HG02840 (cell line): ENCODE measurements around the gene ARL15.

Experiments
- ATAC-seq: cut with Tn5 transposase; IDR thresholded peaks from one replicate; pipeline ENCODE4 v1.9.1; 2021; ENCODE audit warnings: mild to moderate bottlenecking, moderate library complexity, moderate number of reproducible peaks; ENCODE audit not compliant: unreplicated experiment, low FRiP score

ARL15 gene

DNA sequence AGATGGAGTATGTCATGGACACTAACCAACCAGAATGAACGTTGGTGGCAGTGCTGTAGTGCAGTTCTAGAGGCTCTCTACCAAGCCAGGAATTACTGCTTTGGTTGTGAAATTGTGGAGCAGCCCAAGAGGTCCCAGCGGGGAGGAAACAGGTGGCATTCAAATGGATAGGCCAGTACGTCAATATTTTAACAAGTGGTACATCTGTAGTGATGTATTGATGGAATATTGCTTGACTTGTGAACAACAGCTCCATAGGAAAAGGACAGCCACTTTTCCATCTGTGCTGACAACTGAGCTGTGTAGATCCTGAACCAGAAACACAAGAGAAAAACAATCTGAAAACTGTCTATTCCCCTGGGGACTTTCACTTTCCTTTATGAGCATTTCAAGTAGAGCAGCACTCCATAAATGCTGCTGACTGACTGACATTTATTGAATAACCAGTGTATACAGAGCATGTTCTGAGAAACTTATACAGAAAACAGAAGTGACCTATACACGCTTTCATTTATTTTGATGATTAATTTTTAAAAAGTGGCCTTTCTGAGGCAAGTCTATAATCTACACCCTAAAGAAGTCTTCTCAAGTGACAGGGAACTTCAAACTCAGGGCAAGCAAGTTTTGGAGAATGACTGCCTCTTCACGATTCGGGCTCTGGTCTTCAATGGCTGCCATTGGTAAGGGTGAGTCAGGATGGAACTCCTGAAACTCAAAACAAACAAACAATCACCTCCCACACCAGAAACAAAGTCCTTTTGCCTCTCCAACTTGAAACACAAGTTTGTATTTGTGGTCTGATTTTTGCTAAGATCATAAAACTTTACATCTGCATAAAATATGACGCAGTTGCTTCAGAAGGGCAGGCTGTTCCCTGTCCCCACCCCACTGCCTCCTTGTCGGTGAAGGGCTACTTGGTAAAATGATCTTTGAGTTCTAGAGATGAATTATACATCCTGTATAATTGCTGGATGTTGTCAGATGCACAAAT is 387.6 kb downstream of the ARL15 start:
- no peak for ATAC-seq

DNA sequence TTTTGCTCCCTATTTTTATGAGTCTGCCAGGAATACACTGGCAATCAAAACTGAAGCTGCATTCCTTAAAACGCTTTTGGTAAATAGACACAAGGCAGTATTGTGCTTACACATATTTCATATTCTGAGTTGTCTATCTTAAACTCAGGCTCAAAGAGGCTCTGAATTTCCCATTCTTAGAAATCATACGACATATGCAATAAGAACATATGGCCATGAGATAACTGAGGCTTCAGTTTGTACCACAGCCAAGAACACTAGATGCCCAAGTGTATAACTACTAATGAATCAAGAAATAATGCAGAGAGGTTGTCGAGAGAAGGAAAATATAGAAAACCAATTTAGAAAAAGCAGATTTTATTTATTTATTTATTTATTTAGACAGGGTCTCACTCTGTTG is 392.5 kb downstream of the ARL15 start:
- no peak for ATAC-seq

DNA sequence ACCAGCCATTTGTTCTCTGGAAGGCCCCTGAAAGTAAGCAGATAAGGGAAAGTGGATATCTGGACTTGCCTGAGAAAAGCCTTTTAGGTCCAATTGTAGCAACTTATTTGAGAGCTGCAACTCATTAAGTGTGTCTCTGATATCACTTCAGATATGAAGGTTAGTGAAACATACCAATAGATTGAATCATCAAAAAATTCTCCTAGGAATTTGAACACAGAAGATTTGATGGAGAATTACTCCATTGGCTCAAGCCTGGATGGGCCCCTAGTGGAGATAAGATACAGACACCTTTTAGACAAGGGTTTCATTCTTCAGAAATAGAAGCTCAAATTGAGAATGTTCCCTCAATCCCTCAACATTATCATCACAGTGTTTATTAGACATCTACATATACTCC is 393.3 kb downstream of the ARL15 start:
- no peak for ATAC-seq

DNA sequence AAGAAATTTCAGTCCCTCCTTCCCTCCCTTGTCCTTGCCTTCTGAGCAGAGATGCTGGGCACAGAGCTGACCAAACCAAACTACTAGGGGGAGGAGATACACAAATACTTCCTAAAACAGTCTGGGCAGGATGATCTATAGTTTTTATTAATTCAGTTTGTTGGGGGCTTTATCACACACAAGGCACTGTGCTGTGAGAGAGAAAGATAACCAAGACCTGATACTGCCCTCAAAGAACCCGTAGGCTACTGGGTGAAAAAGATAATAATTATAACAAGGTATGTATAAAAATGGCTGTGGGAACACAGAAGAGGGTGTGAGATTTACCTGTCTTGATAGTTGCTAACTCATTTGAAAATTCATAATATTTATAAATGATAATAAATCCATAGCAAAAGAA is 395.3 kb downstream of the ARL15 start:
- ATAC-seq: no peak

DNA sequence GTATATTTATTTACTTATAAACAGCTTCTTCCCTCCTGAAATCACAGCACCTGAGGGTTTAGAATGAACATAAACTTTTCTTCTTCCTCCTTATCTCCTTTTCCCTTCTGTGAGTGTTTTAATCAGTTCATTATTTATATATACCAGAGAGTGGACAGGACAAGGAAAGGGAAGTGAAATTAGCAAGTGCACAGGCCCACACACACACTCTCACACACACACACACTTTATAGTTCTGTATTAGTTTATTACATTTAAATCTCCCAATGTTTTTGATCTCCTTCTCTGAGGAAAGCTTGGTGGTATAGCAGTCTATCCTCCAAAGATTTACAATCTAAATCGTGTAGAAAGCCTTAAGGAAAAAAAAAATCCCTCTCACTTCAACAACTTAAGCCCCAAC is 396.4 kb downstream of the ARL15 start:
- no peak for ATAC-seq

DNA sequence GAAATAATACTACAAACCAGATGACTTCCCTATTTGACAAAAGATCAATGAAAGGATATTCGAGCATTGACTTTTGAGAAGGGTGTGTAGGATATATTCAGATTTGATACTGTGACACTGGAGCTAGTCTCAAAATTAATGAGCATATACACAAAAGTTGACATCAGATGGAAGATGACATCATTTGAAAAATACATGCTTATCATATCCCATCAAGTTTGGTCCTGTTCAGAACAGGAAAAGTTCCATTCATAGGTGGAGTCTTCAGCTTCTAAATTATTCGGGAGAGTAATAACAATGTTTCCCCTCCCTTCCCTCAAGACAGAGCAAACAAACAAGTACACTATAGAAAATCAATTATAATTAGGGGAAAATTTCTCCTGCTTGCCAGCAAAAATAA is 401.6 kb downstream of the ARL15 start:
- ATAC-seq: no peak

DNA sequence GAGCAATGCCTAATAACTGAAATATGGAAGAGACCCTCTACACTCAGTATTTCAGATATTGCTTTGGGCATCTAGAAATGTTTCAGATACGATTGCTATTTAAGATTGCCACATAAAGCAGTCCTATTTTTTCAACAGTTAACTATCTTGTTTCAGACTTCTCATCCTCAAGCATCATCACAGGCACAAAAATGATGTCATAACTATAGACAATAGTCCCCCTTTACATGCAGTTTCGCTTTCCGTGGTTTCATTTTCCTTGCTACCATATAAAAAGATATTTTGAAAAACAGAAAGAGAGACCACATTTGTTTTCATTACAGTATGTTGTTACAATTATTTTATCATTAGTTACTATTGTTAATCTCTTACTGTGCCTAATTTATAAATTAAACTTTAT is 402.5 kb downstream of the ARL15 start:
- ATAC-seq: no peak

DNA sequence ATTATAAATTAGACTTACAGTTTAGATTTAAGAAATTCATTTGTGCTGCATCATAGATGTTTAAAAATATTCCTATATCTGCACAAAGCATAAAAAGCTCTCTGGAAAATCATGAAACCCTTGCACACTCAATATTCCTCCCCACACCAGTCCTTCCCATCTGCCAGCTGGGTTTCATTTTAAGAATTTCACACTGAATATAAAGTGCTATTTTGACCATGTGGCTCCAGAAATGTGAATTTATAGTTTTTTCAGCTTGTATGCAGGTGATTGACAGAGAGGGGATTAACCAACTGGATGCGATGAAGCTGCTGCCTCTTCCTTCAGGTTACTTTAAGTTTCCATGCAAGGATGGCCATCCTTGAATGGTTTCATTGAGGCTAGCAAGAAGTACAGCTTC is 403.6 kb downstream of the ARL15 start:
- no peak for ATAC-seq

DNA sequence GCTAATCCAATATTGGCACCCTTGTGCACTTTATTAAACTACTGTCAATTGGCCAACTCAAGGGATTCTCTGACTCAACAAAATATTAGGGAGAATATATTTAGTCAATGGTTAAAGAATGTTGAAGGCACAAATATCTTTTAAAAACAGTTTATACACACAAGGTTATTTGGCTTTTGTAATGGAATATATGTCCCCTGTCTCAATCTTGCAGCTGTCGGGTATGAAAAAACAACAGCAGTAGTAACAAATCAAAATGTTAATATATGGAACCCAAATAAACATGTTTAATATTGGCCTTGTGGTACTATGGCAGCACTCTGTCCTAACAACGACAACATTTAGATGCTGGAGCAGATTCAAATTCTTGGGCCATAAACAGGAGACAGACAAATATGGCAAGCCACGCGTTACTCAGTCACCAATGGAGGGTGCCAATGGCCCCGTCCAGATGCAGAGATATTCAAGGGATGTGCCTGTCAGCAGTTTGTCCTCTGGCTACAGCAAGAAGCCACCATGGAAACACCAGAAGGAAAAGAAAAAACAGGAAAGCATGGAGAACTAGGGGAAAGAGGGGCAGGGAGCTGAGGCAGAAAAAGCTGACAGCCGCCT is 408.0 kb downstream of the ARL15 start:
- ATAC-seq: no peak

DNA sequence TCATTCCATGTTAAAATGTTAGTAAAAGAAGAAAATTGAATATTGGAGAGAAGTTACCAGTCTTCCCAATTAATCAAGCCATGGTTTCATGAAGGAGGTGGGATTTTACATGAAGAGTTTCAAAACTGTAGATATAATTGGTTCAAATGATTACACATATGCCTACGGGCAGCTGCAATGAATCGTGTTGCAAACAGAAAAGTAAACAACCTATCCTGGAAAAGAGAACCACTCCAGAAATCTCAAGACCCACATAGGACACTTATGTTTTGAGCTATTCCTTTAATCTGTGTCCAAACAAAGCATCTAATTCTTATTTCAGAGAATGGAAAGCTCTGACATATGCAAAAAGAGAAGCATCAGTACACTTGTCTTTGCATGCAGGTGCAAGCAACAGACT is 409.7 kb downstream of the ARL15 start:
- ATAC-seq: no peak

DNA sequence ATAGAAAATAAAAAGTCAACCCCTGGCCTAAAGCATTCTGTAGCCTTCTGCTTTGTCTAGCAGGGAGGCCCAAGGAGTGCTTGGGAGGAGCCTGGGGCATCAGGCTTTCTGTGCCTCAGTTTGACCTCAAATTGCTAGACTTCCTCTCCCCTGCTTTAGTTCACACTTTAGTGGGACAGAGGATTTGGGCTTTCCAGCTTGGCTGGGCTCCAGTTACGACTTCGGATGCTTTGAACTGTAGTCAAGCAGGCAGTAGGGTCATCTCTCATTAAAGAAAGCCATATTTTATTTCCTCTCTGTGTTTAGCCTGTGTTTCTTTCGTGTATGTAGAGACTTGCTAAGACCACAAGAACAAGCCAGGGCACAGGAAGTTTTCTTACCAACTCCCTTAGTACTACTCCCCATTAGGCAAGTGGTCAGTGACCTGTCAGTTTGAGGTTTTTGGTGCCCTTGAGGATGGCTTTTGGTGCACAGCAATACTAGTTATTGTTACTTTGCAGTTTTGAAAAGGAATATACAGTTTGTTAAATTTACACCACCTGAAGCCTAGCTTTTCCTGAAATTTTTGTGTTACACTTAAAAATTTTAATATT is 415.2 kb downstream of the ARL15 start:
- ATAC-seq: no peak

DNA sequence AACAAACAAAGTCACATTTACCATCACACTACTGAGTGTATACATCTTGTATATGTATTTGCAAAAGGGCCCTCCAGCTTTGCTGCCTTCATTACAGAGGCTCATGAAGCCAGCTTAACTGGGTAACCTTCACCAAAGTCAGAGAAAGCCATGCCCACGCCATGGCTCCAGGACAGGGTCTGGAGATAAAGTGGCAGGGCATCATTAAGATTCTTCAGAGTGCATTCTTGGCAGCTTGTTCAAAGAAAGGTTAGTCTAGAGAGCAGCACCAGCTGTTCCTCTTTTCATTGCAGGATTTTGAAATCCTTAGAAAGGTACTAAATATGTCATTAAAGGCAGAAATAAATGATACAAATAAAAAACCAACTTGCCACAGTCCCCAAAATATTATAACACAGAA is 416.7 kb downstream of the ARL15 start:
- ATAC-seq: no peak

DNA sequence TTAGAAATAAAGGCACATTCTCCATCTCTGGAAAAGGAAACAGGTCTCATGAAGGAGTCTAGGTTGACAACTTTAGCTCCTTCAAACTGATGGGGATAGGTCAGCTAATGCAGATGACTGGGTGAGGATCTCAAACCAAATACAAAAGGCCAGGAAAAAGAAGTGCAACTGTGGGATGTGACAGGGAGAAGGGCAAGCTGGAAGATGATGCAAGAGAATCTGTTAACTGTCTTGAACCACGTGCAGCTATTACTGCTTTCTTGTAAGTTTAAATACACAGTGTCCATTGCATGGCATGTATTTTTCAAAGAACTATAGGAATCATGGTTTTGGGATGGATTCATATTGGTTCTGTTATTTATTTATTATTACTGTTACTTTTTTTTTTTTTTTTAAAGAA is 418.1 kb downstream of the ARL15 start:
- no peak for ATAC-seq

DNA sequence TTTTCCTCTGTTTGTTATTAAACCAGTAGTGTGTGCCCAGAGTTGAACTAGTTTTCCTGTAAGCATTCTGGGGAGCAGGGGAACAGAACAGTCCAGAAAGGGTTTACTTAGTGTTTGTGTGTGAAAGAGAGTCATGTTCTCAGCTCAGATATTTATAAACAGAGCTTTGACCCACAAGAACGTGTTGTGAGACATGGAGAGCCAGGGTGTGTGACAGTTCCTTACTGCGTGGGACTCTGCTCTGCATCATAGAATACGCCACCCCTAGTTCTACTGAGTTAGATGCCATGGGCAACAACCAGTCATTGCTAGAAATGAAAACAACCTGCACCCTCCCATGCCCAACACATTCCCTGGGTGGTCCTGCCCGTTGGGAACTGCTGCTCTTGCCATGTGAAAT is 419.2 kb downstream of the ARL15 start:
- ATAC-seq: no peak

DNA sequence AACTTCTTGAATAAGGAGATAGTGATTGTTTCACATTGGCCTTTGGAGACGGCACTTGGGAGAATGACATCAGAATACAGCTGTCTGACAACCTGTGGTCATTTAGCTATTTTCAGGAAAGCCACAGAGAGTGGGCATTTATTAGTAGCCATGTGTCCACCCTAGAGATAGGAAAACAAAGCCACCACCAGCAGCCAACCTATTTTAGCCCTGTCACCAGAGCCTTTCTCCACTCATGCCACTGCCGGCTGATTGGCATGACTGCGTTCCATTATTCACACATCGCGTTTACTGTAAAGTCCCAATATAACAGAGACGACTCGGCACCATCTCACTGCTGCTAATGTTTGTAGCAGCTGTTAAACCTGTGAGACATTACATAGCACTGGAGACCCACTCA is 419.9 kb downstream of the ARL15 start:
- no peak for ATAC-seq

DNA sequence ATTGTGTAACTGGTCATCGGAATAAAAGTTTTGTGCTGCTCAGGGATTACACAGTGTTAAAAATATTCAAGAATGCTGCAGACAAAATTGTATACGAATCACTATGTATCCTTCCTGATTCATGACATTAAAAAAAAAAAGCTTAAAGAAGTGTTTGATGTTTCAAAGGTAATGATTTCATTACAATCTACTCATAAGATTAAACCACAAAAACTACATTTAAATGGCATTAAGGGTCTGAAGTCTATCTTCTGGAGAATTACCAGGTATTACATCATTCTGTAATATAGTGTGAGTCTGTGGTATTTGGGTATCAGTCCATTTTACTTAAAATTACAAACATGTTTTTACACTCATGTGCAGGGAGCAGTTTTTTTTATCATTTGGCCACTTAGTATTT is 425.5 kb downstream of the ARL15 start:
- ATAC-seq: no peak

DNA sequence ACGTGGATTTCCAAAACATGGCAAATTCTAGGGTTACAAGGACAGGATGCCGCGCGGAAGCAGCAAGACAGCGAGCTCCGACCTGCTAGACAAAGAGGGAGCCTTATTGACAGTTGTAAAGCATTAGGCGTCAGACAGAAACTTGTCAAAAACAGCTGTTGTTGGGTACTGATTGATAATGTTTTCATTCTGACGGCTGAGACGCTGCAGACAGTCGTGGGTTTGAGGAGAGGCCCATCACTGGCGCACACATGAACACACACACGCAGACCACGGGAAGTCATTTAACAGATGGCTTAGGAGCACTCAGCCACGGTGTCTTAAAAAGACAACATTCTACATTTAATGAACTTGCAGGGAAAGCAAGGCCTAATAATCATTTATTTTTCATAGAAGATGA is 426.0 kb downstream of the ARL15 start:
- ATAC-seq: peak; percentile 62

DNA sequence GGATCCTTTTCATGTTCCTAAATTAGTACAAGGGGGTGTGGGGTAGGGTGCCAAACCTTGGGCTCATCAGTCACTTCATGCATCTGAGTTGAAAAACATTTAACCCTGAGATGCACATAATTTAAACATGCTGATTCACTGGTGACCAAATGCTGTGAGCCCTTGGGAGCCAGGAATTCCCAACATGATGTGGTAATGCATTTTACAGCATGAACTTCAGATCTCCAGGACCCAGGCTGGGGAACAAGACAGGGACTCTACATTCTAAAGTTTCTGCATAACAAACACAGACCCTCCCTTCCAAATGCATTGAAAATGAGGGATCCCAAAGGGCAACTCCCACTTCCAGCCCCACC is 427.7 kb downstream of the ARL15 start:
- ATAC-seq: no peak

DNA sequence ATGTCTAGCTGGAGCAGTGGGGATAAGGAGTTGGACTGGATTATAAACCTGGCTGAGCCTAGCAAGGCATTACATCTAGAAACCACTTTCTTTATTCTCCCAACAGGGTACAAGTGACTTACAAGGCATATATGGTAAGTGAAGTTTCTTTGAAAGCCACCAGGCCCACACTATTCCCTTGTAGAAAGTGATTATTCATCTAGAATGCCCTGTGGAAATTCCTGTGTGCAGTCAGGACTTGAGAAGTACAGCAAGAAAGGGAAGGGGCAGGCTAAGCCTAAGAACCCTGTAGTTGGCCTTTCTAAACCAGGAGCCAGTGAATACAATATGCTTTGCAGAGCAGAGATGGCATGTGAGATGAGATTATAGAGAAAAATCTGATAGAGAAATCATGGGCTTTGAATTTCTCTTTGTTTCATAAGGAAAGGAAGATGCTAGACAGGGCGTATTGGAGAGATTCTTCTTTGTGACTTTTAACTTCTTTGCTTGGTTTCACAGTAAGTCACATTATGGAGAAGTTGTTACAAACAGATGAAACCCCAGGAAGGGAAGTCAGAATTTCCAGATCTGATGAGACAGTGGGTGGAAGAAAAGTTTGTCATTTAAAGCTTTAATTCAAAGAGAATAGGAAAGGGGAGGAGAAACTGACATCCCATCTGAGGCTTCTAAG is 428.2 kb downstream of the ARL15 start:
- ATAC-seq: no peak

DNA sequence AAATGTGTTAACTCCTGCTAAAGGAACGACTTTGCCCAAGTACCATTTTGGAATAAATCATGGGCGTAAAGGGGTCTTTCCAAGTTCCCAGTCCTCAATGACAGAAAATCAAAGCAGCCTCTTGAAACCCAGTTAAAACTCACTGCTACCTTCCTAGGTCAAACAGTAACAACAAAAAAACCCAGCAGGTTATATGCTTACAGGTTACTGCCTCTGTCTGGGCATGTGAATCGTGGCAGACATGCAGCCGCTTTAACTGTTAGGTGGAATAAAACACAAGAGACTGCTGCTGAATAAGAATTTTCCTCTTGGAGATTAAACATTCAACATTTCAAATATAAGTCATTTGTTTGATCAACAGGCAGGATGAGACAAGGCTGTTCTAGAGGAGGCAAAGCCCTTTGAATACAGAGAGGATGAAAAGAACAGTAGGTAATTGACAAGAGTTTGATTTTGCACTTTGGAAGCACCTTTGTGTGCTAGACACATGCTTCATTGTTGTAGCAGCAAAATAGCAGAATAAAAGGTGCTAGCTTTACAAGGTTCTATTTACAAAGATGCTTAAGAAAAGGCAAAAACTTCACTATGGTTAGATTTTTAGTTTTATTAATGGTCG is 430.6 kb downstream of the ARL15 start:
- ATAC-seq: no peak

DNA sequence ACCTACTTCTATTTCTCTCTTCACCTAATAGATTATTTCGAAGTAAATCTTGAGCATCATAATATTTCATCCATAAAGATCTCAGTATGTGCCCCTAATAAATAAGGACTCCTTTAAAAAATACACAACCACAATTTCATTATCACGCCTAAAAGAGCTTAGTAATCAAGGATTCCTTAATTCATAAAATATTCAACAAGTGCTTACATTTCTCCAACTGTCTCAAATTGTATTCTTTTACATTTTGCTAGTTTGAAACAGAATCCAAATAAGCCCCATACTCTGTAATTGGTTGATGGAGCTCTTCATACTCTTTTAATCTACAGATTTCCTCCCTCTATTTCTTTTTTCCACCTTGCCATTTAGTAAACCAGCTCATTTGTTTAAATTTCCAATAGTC is 432.4 kb downstream of the ARL15 start:
- ATAC-seq: no peak
